HG03045 (cell line): ENCODE results near the gene G2E3.
"Not testable (repeated sequence)": the region's sequence is repeated elsewhere in the genome, so short reads cannot be mapped to it uniquely, and the experiment has no call there.

Experiments
- ATAC-seq: cut with Tn5 transposase; IDR thresholded peaks from one replicate; pipeline ENCODE4 v1.9.1; 2021; ENCODE audit warnings: mild to moderate bottlenecking, moderate library complexity; ENCODE audit not compliant: unreplicated experiment

G2E3 gene

GRCh38 chr14:30558675-30559555 lies at the start of gene G2E3:
Gene G2E3 (plus strand): TSS chr14:30559158. CDS start chr14:30581080, 21,922 bp downstream.
- ATAC-seq: peak; percentile 99

GRCh38 chr14:30517737-30518136 lies 41.2 kb upstream of the G2E3 start:
- no peak for ATAC-seq

GRCh38 chr14:30518867-30519560 lies 39.9 kb upstream of the G2E3 start:
- ATAC-seq: no peak

GRCh38 chr14:30519961-30520360 lies 39.0 kb upstream of the G2E3 start:
- ATAC-seq: no peak

DNA sequence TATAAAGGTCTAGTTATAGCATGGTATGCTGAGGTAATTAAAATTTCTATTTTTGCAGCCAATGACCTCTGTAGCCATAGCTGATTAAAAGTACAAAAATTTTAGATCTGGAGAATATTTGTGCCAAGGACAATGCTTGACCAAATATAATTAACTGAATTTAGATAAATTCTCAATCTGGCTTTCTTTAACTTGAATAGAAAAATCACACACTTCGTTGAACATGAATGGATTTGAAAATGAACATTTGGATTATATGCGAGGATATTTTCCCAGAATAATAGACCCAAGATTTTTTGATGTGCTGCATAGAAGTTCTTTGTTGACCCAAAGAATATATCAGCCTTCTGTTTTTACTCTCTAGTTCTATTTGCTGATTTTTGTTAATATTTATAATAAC lies 38.4 kb upstream of the G2E3 start:
- ATAC-seq: no peak

GRCh38 chr14:30521899-30522736 lies 36.8 kb upstream of the G2E3 start:
- ATAC-seq: no peak

DNA sequence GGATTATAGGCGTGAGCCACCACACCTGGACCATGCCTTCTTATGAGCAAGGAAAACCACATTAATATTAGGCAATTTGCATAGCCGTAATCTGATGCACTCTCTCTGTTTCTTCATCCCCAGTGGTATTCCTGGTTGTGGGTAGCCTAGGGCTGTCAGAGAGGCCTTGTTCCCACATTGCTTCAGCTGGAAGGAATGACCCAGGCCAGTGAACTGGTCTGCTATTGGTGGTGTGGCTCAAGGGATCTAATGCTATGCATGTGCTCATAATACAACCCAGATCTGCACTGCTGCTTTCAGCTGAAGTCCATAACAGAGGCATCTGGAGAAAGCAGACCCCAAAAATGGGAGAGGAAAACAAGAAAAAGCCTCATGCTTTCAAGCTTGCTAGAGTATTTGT lies 33.1 kb upstream of the G2E3 start:
- ATAC-seq: no peak

DNA sequence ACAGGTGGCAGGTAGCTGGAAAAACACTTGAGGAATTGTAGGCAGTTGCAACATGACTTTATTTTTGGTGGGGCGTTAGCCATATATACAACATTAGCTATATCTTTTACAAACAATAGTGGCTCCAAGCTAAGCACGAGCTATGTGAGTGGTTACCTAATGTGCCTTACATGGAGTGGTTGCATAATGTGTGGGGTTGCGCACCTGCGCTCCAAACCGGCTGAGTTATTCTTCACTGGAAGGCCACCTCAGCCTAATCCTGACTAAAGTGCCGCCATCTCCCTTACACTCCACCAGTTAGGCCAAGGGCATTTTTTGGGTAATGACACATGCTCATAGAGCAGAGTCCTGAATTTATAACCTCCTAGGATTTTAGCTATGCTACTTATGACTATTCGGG lies 31.8 kb upstream of the G2E3 start:
- no peak for ATAC-seq

DNA sequence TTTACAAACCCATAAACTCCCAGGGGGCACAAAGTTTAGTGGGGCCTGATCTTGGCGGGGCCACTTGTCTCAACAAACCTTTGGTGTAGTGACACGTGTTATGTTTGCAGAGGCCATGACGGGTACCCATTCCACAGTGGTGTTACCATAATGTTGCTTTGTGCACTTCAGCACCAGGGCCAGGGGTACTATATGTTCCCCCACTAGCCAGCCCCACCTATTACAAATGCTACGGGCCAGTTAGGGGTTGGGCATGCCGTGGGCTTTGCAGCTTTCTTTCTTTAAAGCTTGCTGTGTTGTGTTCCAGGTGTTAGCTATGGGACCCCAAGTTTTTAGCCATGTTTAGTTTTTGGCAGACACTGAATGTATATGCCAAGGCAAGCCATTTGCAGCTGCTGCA lies 30.8 kb upstream of the G2E3 start:
- ATAC-seq: no peak

DNA sequence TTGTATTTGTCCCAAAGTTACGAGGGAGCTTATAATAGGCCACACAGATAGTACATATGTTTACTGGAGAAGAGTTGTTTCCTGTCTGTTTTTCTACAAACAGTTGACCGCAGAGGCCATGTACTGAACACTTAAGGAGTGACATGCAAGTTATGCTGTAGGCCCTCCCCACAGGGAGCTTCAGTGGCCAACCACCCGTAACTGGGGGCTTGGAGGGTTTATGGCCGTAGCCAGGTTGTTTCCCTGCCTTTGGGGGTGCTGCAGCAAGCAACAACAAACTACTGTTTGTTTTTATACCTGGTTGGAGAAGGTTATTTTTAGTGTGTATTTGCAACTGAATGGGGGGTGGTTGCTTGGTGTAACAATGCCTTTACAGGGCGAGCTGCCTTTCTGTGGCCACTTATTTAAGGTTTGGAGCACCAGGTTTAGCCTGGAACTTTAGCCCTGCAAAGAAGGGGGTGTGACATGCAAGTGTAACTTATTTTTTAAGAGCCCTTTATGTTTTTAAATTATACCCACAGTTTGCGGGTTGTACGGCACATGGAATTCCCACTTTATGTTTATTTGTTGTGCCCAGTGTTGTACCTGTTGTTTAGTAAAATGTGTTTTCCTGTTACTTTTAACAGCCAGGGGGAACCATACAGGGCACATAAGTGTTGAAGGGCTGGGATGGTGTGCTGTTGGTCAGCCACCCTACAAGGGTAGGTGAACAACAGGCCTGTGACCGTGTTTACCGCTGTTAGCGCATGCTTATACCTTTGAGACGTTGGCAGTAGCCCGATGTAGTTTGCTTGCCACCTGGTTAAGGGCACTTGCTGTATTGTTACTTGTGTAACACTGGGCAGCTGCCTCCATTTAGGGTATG lies 29.9 kb upstream of the G2E3 start:
- no peak for ATAC-seq

- ATAC-seq: no peak
Observed at GRCh38 chr14:30532264-30532663, 26.7 kb upstream of the G2E3 start.

- ATAC-seq: no peak
Observed at GRCh38 chr14:30533126-30533525, 25.8 kb upstream of the G2E3 start.

DNA sequence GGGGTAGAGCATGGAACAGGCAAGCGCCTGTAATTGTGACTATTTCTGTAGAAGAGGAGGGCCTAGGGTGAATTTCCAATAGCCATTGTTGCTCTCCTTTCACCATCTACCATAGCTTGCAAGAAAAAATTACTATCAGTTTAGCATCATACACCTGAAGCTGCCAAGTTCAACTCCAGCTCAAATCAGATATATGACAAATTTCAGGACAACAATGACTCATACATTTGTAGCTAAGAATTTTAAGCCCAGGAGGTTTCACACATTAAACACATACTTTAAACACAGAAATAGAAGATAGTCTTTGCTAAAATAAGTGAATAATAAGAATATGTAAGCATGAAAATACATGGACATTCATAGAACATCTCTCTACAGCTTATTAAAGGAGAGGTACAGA lies 17.6 kb upstream of the G2E3 start:
- ATAC-seq: no peak

DNA sequence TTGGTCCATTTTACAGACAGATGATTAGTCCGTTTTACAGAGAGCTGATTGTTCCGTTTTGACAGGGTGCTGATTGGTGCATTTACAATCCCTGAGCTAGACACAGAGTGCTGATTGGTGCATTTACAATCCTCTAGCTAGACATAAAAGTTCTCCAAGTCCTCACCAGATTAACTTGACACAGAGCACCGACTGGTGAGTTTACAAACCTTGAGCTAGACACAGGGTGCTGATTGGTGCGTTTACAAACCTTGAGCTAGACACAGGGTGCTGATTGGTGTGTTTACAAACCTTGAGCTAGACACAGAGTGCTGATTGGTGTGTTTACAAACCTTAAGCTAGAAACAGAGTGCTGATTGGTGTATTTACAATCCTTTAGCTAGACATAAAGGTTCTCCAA lies 12.2 kb upstream of the G2E3 start:
- ATAC-seq: not testable (repeated sequence)

GRCh38 chr14:30547388-30548048 lies 11.4 kb upstream of the G2E3 start:
- ATAC-seq: no peak

DNA sequence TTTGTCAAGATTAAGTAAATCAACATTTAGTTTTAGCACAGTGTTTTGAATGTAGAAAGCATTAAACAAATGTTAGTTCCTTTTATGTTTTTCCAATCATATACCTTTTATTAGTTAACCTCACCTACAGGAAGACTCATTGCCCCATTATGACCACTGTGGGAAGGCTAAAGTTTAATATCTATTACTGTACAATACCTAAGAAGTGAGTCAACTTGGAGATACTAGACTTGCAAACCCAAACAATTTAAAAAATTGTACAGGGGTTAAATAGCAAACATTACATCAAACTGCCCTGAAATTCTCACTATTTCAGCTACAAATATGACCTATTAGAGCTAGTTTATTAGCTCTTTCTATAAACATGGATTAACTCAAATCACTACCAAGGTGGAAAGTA lies 8.6 kb upstream of the G2E3 start:
- no peak for ATAC-seq

DNA sequence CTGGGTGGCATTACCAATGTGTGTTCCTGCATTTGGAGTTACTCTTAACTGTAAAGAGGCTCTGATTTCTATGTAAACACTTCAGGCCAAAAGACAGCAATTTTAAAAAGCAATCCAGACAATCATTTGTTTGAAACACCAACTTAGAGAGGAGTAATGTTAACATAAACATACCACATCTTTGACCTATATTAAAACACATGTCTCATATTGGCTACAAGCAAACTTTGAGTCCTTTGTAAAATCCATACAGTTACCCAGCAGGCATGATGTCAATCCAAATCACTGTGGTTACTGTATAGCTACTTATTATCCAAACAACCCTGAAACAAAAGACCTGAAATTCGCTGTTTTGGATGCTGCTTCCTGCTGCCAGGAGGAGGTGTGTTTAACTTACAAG lies 7.5 kb upstream of the G2E3 start:
- ATAC-seq: no peak

GRCh38 chr14:30553311-30553989 lies 5.5 kb upstream of the G2E3 start:
- no peak for ATAC-seq

- ATAC-seq: no peak
Observed at GRCh38 chr14:30558362-30558674, 640 bp upstream of the G2E3 start.
